Glutamatergic neuron (in vitro differentiated cells): Measurements from ENCODE around the gene RAB5IF. TPM values are rescaled to one million over a fixed set of nuclear protein-coding genes. Genes with fewer than 3 reads are reported as not detected.

Experiments
- DNase-seq: peaks from one replicate; pipeline ENCODE4 v3.0.0; 2022
- H3K27ac Mint-ChIP-seq: one replicate; pipeline ENCODE4 v1.8.0; 2020; ENCODE audit warnings: mild to moderate bottlenecking, mixed read lengths, inconsistent platforms; ENCODE audit not compliant: unreplicated experiment
- H3K27me3 Mint-ChIP-seq: one replicate; pipeline ENCODE4 v1.8.0; 2020; ENCODE audit warnings: mild to moderate bottlenecking, moderate library complexity, mixed read lengths, inconsistent platforms; ENCODE audit not compliant: unreplicated experiment
- H3K36me3 Mint-ChIP-seq: one replicate; pipeline ENCODE4 v1.8.0; 2020; ENCODE audit warnings: mild to moderate bottlenecking, mixed read lengths, inconsistent platforms; ENCODE audit not compliant: unreplicated experiment
- H3K4me1 Mint-ChIP-seq: one replicate; pipeline ENCODE4 v1.8.0; 2020; ENCODE audit warnings: mild to moderate bottlenecking, low read depth, mixed read lengths, inconsistent platforms; ENCODE audit not compliant: unreplicated experiment
- H3K4me3 Mint-ChIP-seq: one replicate; pipeline ENCODE4 v1.8.0; 2020; ENCODE audit warnings: mild to moderate bottlenecking, mixed read lengths, inconsistent platforms; ENCODE audit not compliant: unreplicated experiment
- H3K9me3 Mint-ChIP-seq: one replicate; pipeline ENCODE4 v1.8.0; 2020; ENCODE audit warnings: mild to moderate bottlenecking, moderate library complexity, mixed read lengths, inconsistent platforms; ENCODE audit not compliant: unreplicated experiment
- total RNA-seq: library from RNA; stranded (reverse); fragmentation: NEBNext Ultra II Directional; extraction: Animal tissue kit (Norgen Biotek cat#: 25700); gene quantifications from one replicate; pipeline ENCODE4 v1.2.1, GENCODE V29; 2021; ENCODE audit not compliant: unreplicated experiment
- TF ChIP-seq, protein P1 (sequence below): fragments of 200-600 bp; sonication (generic); IDR thresholded peaks from one replicate; pipeline ENCODE4 v1.5.0; 2021; ENCODE audit not compliant: partially characterized antibody, unreplicated experiment

Gene RAB5IF
- total RNA-seq, 1 donor from 2014 or later, result 48.9 TPM

DNA sequence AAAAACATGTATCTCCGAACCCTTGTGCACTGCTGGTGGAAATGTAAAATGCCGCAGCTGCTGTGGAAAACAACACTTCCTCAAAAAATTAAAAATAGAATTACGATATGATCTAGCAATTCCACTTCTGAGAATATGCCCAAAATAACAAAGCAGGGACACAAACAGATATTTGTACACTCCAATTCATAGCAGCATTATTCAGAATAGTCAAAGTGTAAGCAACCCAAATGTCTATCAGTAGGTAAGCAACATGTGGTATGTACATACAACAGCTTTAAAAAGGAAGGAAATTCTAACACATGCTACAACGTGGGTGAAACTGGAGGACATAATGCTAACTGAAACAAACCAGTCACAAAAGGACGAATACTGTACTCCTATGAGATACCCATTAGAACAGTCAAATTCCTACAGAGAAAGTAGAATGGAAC lies 5.7 kb upstream of the RAB5IF start:
- TF ChIP-seq, protein P1, sequence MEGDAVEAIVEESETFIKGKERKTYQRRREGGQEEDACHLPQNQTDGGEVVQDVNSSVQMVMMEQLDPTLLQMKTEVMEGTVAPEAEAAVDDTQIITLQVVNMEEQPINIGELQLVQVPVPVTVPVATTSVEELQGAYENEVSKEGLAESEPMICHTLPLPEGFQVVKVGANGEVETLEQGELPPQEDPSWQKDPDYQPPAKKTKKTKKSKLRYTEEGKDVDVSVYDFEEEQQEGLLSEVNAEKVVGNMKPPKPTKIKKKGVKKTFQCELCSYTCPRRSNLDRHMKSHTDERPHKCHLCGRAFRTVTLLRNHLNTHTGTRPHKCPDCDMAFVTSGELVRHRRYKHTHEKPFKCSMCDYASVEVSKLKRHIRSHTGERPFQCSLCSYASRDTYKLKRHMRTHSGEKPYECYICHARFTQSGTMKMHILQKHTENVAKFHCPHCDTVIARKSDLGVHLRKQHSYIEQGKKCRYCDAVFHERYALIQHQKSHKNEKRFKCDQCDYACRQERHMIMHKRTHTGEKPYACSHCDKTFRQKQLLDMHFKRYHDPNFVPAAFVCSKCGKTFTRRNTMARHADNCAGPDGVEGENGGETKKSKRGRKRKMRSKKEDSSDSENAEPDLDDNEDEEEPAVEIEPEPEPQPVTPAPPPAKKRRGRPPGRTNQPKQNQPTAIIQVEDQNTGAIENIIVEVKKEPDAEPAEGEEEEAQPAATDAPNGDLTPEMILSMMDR, result no peak
- H3K4me3 Mint-ChIP-seq, result no peak overlapping the region
- no peak for DNase-seq

DNA sequence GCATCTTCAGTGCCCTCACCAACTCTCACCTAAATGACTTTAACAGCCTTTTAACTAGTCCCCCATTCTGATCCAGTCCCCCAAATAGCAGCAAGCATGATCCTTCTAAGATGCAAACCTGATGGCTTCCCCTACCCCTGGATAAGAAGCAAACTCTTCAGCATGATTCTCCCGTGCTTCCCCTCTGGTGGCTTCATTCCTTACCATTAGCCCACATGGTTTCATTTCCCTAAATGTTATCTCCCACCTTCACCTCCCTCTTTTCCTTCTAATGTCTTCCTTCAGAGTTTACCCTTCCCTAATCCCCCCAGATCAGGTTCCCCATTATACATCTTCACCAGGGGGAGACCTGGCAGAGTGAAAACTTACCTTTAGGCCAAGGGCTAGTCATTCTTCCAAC lies 4.0 kb upstream of the RAB5IF start:
- no peak for DNase-seq
- H3K27ac Mint-ChIP-seq, result no peak overlapping the region
- peaks cover 4% of the 10 kb centered on the region for H3K9me3 Mint-ChIP-seq
- no peaks in the 10 kb centered on the region for H3K36me3 Mint-ChIP-seq
- peaks cover 2% of the 10 kb centered on the region for H3K4me1 Mint-ChIP-seq
- no peak overlapping the region for H3K4me3 Mint-ChIP-seq
- TF ChIP-seq, protein P1, result no peak
- peaks cover 6% of the 10 kb centered on the region for H3K27me3 Mint-ChIP-seq

More for the DNA sequence above, 5.7 kb upstream of the RAB5IF start:
- H3K9me3 Mint-ChIP-seq, result peaks cover 2% of the 10 kb centered on the region
- H3K27me3 Mint-ChIP-seq, result peaks cover 6% of the 10 kb centered on the region
- no peak overlapping the region for H3K27ac Mint-ChIP-seq
- no peaks in the 10 kb centered on the region for H3K36me3 Mint-ChIP-seq
- H3K4me1 Mint-ChIP-seq, result no peaks in the 10 kb centered on the region

DNA sequence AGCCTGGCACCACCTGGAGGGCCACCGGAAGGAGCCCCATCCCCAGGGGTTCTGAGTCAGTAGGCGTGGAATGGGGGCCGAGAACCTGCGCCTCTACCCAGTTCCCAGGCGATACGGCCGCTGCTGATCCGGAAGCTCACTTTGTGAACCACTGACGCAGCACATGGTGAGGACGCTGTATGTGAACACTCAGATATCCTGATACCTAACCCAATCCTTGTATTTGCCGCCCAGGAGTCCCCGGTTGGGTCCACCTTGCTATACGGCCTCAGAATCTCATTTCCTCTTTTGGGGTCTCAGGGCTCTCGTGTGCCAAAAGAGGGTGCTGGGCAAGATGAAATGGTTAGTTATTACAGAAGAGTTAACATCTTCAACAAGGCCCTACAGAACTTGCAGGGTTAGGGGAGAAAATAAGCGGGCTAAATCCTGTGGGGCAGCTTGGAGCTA lies 604 bp upstream of the RAB5IF start:
- Mint-ChIP-seq H3K36me3 (no peaks in the 10 kb centered on the region), H3K4me3 (peak overlapping the region; percentile 59), H3K27ac (peak overlapping the region; percentile 59), H3K4me1 (peaks cover 2% of the 10 kb centered on the region), H3K27me3 (peaks cover 6% of the 10 kb centered on the region), H3K9me3 (peaks cover 4% of the 10 kb centered on the region)
- TF ChIP-seq, protein P1, result no peak
- DNase-seq, result no peak

GRCh38 chr20:36606158-36607066 lies 833 bp downstream of the RAB5IF start:
- H3K9me3 Mint-ChIP-seq, result peaks cover 4% of the 10 kb centered on the region
- peaks cover 2% of the 10 kb centered on the region for H3K4me1 Mint-ChIP-seq
- TF ChIP-seq, protein P1, result no peak
- DNase-seq, result no peak
- H3K4me3 Mint-ChIP-seq, result peak overlapping the region; percentile 99
- H3K27ac Mint-ChIP-seq, result peak overlapping the region; percentile 85
- H3K36me3 Mint-ChIP-seq, result no peaks in the 10 kb centered on the region
- H3K27me3 Mint-ChIP-seq, result peaks cover 6% of the 10 kb centered on the region
